Uterus (tissue), 2 donors: ENCODE data around the gene RPS26.

Experiments used
- CTCF ChIP-seq, 4 experiments: fragments of 200-600 bp in 2 of 4; fragments of 450-650 bp in 2 of 4; sonication (generic) in 2 of 4; IDR thresholded peaks; one replicate each; pipeline ENCODE4 v1.5.1; 2016 to 2019; ENCODE audit warnings: antibody characterized with exemption in 4 of 4, mild to moderate bottlenecking in 2 of 4, moderate library complexity in 1 of 4
- POLR2A ChIP-seq, 2 donors: fragments of 450-650 bp; IDR thresholded peaks; one replicate each; pipeline ENCODE4 v1.6.1; 2016; ENCODE audit warnings: antibody characterized with exemption in 2 of 2, mild to moderate bottlenecking in 1 of 2, moderate library complexity in 1 of 2

GRCh38 chr12:56086096-56086495, 44.4 kb downstream of the RPS26 start:
- TF ChIP-seq CTCF (IDR thresholded peaks at IDR 0.05) = no peak
- no peak for TF ChIP-seq POLR2A (IDR thresholded peaks at IDR 0.05)
